Measurements from ENCODE around the gene SFMBT1.

DNA sequence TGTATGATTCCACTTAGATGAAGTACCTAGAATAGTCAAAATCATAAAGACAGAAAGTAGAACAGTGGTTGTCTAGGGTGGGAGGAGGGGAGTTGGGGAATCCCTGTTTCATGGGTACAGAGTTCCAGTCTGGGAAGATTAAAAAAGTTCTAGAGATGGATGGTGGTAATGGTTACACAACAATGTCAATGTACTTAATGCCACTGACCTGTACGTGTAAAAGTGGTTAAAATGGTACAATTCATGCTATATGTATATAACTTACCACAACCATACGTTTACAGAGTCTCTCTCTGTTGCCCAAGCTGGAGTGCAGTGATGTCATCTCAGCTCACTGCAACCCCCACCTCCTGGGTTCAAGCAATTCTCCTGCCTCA lies 6.5 kb downstream of the SFMBT1 start:
- TF ChIP-seq GATA3 (IDR thresholded peaks at IDR 0.05; ENCODE audit: low read depth, low read length) (no peak), GATA2 (IDR thresholded peaks at IDR 0.05; ENCODE audit: low read depth, low read length) (no peak)
